GM13977 (cell line): ENCODE measurements around the gene CCDC144A.
"Not testable (repeated sequence)": the region's sequence is repeated elsewhere in the genome, so short reads cannot be mapped to it uniquely, and the experiment has no call there.

ENCODE experiments used
- DNase-seq: peaks from one replicate; pipeline ENCODE4 v3.0.0; 2012; ENCODE audit warnings: low spot score
- CTCF ChIP-seq: IDR thresholded peaks from 2 replicates; pipeline ENCODE4 v1.5.1; 2012; ENCODE audit warnings: mild to moderate bottlenecking, control low read depth; ENCODE audit not compliant: insufficient read depth; ENCODE audit errors: extremely low read depth, missing control alignments
- in situ Hi-C: fragments of 300-500 bp; cut with MboI; formaldehyde crosslinking; loops from one replicate; pipeline ENCODE4 v1.12.0; 2022; ENCODE audit warnings: low sequenced_read_pairs, low pct_unique_long_range_greater_than_20kb, mixed read lengths, inconsistent platforms; ENCODE audit not compliant: unreplicated experiment

The CCDC144A gene

GRCh38 chr17:16810236-16810635 lies 120.2 kb downstream of the CCDC144A start:
- DNase-seq, in situ Hi-C loops: not testable (repeated sequence)

GRCh38 chr17:16812126-16812525 lies 122.1 kb downstream of the CCDC144A start:
- DNase-seq, in situ Hi-C loops: not testable (repeated sequence)

GRCh38 chr17:16814439-16814838 lies 124.4 kb downstream of the CCDC144A start:
- in situ Hi-C loops: no loop called here
- TF ChIP-seq CTCF: no peak
- no peak for DNase-seq

GRCh38 chr17:16817201-16817600 lies 127.2 kb downstream of the CCDC144A start:
- no peak for DNase-seq
- TF ChIP-seq CTCF: no peak
- in situ Hi-C loops: no loop called here

GRCh38 chr17:16817940-16818339 lies 127.9 kb downstream of the CCDC144A start:
- in situ Hi-C loops, DNase-seq: not testable (repeated sequence)

GRCh38 chr17:16818340-16818739 lies 128.3 kb downstream of the CCDC144A start:
- no peak for TF ChIP-seq CTCF
- in situ Hi-C loops: no loop called here
- no peak for DNase-seq

- DNase-seq: no peak
- TF ChIP-seq CTCF: no peak
- in situ Hi-C loops: no loop called here
These were observed 129.0 kb downstream of the CCDC144A start for GRCh38 chr17:16818821-16819683.

- no peak for DNase-seq
- in situ Hi-C loops: no loop called here
These were observed 130.3 kb downstream of the CCDC144A start for GRCh38 chr17:16820161-16820877.

More at GRCh38 chr17:16820161-16820877, 130.3 kb downstream of the CCDC144A start:
- no peak for TF ChIP-seq CTCF
